Fibroblast of mammary gland (primary cell): Measurements from ENCODE around the gene CCDC126.

Experiments used
- DNase-seq: peaks from one replicate; pipeline ENCODE4 v3.0.0-alpha.2; 2010; ENCODE audit warnings: low read depth
- H3K4me3 ChIP-seq: 2 replicates; pipeline ENCODE4 v1.5.1; 2011; ENCODE audit warnings: low read depth, mild to moderate bottlenecking, low read length, moderate library complexity; ENCODE audit not compliant: control insufficient read depth
- TF ChIP-seq, protein P1 (sequence below): conservative IDR thresholded peaks from 2 replicates; pipeline ENCODE4 v1.5.1; 2011; ENCODE audit warnings: low read depth, low read length, inconsistent platforms; ENCODE audit not compliant: control insufficient read depth, insufficient read depth

CCDC126 gene

DNA sequence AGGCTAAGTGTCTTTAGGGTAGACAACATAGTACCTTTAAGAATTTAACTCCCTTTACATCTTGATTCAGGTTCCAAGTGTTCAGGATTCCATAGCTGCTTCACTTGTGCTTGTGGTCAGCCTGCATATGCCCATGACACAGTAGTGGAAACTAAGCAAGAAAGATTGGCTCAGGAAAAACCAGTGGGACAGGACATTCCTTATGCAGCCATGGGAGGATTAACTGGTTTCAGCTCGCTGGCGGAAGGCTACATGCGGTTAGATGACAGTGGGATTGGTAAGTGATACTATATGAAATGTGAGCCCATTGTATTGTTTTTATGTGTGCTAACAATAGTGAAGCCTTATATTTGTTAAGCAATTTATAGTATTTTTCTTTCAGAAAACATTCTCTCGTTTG, 94.1 kb downstream of the CCDC126 start:
- H3K4me3 ChIP-seq, result no peak overlapping the region
- TF ChIP-seq, protein P1, sequence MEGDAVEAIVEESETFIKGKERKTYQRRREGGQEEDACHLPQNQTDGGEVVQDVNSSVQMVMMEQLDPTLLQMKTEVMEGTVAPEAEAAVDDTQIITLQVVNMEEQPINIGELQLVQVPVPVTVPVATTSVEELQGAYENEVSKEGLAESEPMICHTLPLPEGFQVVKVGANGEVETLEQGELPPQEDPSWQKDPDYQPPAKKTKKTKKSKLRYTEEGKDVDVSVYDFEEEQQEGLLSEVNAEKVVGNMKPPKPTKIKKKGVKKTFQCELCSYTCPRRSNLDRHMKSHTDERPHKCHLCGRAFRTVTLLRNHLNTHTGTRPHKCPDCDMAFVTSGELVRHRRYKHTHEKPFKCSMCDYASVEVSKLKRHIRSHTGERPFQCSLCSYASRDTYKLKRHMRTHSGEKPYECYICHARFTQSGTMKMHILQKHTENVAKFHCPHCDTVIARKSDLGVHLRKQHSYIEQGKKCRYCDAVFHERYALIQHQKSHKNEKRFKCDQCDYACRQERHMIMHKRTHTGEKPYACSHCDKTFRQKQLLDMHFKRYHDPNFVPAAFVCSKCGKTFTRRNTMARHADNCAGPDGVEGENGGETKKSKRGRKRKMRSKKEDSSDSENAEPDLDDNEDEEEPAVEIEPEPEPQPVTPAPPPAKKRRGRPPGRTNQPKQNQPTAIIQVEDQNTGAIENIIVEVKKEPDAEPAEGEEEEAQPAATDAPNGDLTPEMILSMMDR, result no peak
- DNase-seq, result no peak

DNA sequence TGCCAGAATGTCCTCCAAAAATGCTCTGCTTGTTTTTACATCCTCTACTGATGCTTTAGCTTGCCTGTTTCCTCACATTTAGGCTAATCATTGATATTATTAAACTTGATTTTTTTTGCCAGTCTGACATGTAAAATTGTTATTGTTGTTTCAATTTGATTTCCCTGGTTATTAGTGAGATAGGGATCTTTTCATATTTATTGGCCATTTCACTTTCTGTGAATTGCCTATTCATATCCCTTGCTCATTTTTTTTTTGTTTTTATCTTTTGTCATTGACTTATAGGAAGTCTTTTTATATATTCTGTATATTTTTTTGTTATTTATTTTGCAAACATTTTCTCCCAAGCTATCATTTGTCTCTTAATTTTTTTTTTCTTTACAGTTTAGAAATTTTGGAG, 96.0 kb downstream of the CCDC126 start:
- no peak for DNase-seq
- TF ChIP-seq, protein P1, result no peak
- no peak overlapping the region for H3K4me3 ChIP-seq
